B cell (primary cell): Measurements from ENCODE around the gene TPO. TPM values are rescaled to one million over a fixed set of nuclear protein-coding genes. Genes with fewer than 3 reads are reported as not detected.

ENCODE experiments used
- ATAC-seq: fragments of 200-7000 bp; cut with Tn5 transposase; one replicate; pipeline ENCODE4 v1.10.0; 2021; ENCODE audit warnings: low read depth, mild to moderate bottlenecking, moderate number of reproducible peaks, moderate library complexity
- CTCF ChIA-PET: fragments of 350-600 bp; sonication (Branson Sonifier 250); formaldehyde crosslinking; loops from one replicate; lab custom pipeline; 2021; ENCODE audit warnings: antibody characterized with exemption, inconsistent platforms; lab: Charles Lee
- POLR2A ChIA-PET: fragments of 350-600 bp; sonication (Branson Sonifier 250); formaldehyde crosslinking; loops from one replicate; lab custom pipeline; 2021; ENCODE audit warnings: antibody characterized with exemption; lab: Charles Lee
- DNase-seq: peaks from one replicate; pipeline ENCODE4 v3.0.0; 2013
- H2AFZ ChIP-seq: 2 replicates; pipeline ENCODE4 v1.6.1; 2012; ENCODE audit warnings: mild to moderate bottlenecking, low read depth, low read length; ENCODE audit not compliant: insufficient read depth, poor library complexity, severe bottlenecking
- H3K27ac ChIP-seq, 2 donors: 1 replicate in 1 of 2; 2 replicates in 1 of 2; pipeline ENCODE4 v1.5.1; 2012 to 2013; ENCODE audit warnings: low read length in 2 of 2, mild to moderate bottlenecking in 2 of 2, moderate library complexity in 1 of 2
- H3K27me3 ChIP-seq, 4 experiments: fragments of 200-600 bp in 1 of 4; sonication (generic) in 1 of 4; replicated peaks in 1 of 4; 1 replicate in 2 of 4; 2 replicates in 2 of 4; pipeline versions ENCODE4 v1.6.1 to v1.7.0; 2013 to 2016; ENCODE audit warnings: low read length in 3 of 4, mild to moderate bottlenecking in 2 of 4, mixed read lengths in 1 of 4, moderate library complexity in 1 of 4; ENCODE audit not compliant: insufficient read depth in 4 of 4, control insufficient read depth in 3 of 4; ENCODE audit errors: control extremely low read depth in 1 of 4
- H3K36me3 ChIP-seq, 2 experiments: replicated peaks in 1 of 2; 1 replicate in 1 of 2; 2 replicates in 1 of 2; pipeline versions ENCODE4 v1.6.1 to v1.7.1; 2013; ENCODE audit warnings: low read length in 1 of 2; ENCODE audit not compliant: insufficient read depth in 2 of 2, control insufficient read depth in 1 of 2; ENCODE audit errors: control extremely low read depth in 1 of 2, extremely low read depth in 1 of 2
- H3K4me1 ChIP-seq, 2 donors: fragments of 200-600 bp in 1 of 2; sonication (generic) in 1 of 2; 1 replicate in 1 of 2; 2 replicates in 1 of 2; pipeline versions ENCODE4 v1.5.1 to v1.6.1; 2013 to 2017; ENCODE audit warnings: low read length in 2 of 2; ENCODE audit not compliant: control insufficient read depth in 2 of 2, insufficient read depth in 2 of 2
- H3K4me2 ChIP-seq: replicated peaks from 2 replicates; pipeline ENCODE3; 2012; ENCODE audit warnings: mild to moderate bottlenecking, low read depth, low read length; ENCODE audit not compliant: poor library complexity, severe bottlenecking
- H3K4me3 ChIP-seq, 5 experiments: fragments of 200-600 bp in 1 of 5; sonication (generic) in 1 of 5; 1 replicate in 3 of 5; 2 replicates in 2 of 5; pipeline versions ENCODE4 v1.5.1 to v1.7.0; 2011 to 2016; ENCODE audit warnings: low read length in 4 of 5, mild to moderate bottlenecking in 4 of 5, low read depth in 2 of 5, control low read depth in 1 of 5, moderate library complexity in 1 of 5; ENCODE audit not compliant: insufficient read depth in 1 of 5; ENCODE audit errors: control extremely low read depth in 1 of 5, extremely low read depth in 1 of 5
- H3K79me2 ChIP-seq: fragments of 200-600 bp; sonication (generic); one replicate; pipeline ENCODE4 v1.6.0; 2016; ENCODE audit warnings: low read length; ENCODE audit not compliant: control insufficient read depth, insufficient read depth
- H3K9ac ChIP-seq: fragments of 200-600 bp; sonication (generic); 2 replicates; pipeline ENCODE4 v1.6.1; 2017; ENCODE audit warnings: mild to moderate bottlenecking, low read length, moderate library complexity
- H3K9me3 ChIP-seq, 3 donors: one replicate each; pipeline versions ENCODE4 v1.6.1 to v1.7.1; 2013; ENCODE audit warnings: low read length in 2 of 3; ENCODE audit not compliant: control insufficient read depth in 2 of 3, insufficient read depth in 1 of 3; ENCODE audit errors: control extremely low read depth in 1 of 3
- H4K20me1 ChIP-seq: 2 replicates; pipeline ENCODE4 v1.6.0; 2012; ENCODE audit warnings: mild to moderate bottlenecking, low read length; ENCODE audit not compliant: insufficient read depth, control insufficient read depth, poor library complexity, severe bottlenecking
- H3K27ac Mint-ChIP-seq: one replicate; pipeline ENCODE4 v1.8.0; 2021; ENCODE audit warnings: mixed read lengths
- H3K27me3 Mint-ChIP-seq: one replicate; pipeline ENCODE4 v1.8.0; 2021; ENCODE audit warnings: mixed read lengths
- H3K4me1 Mint-ChIP-seq: one replicate; pipeline ENCODE4 v1.8.0; 2021; ENCODE audit warnings: mixed read lengths
- H3K4me3 Mint-ChIP-seq: one replicate; pipeline ENCODE4 v1.8.0; 2021; ENCODE audit warnings: mixed read lengths
- H3K9me3 Mint-ChIP-seq: one replicate; pipeline ENCODE4 v1.8.0; 2022; ENCODE audit warnings: mixed read lengths; ENCODE audit not compliant: insufficient read depth
- EZH2 ChIP-seq: IDR thresholded peaks from 2 replicates; pipeline ENCODE4 v1.6.1; 2012; ENCODE audit warnings: borderline replicate concordance, low read depth, mild to moderate bottlenecking, moderate library complexity, low read length; ENCODE audit not compliant: insufficient read depth, poor library complexity, severe bottlenecking
- WGBS: methylation state at CpG from one replicate; pipeline ENCODE4 v1.1.5; 2013; ENCODE audit warnings: missing lambda C conversion rate; ENCODE audit not compliant: insufficient coverage; 5-methylcytosine and 5-hydroxymethylcytosine counted together
- intact Hi-C: fragments of 100-400 bp; cut with micrococcal nuclease; formaldehyde crosslinking; loops from one replicate; pipeline ENCODE4 v1.10.0; 2022
- polyA plus RNA-seq: library from polyadenylated mRNA; depleted of rRNA; stranded (reverse); fragments of >200 nt; gene quantifications from 2 replicates; pipeline ENCODE4 v1.2.3, GENCODE V29; 2012
- total RNA-seq, 2 donors: library from RNA; stranded (reverse); fragments of 120-200 nt in 1 of 2; gene quantifications; 1 replicate in 1 of 2; 2 replicates in 1 of 2; pipeline versions ENCODE4 v1.2.3 to v1.2.4, GENCODE V29; 2013 to 2022
- TF ChIP-seq, protein P1 (sequence below): fragments of 200-600 bp; IDR thresholded peaks from one replicate; pipeline ENCODE4 v1.8.0; 2022; ENCODE audit warnings: antibody characterized with exemption, mild to moderate bottlenecking

The TPO gene
- total and polyA plus RNA-seq, 2 donors (not counting 1 experiment from before 2014, with no cell fraction given) = not detected

DNA sequence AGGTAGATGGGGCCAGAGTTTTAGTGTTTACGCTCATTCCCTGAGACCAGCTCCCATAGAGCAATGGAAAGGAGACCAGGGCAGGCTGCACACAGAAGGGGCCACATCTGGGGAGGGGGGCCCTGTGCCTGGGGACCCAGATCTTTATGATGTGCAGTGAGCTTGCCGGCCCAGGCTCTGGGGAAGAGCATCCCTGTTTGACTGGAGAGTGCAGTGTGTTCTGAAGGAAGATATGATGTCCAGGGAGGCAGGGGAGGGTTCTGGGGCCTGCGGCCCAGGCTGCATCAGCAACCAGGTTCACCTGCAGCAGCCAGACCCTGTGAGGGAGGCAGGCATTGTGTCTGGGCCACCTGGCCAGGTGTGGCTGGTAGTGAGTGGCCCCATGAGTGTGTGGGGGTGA is 13.8 kb downstream of the TPO start:
- H3K27me3 ChIP-seq = no peaks in the 10 kb centered on the region
- H3K79me2 ChIP-seq = no peaks in the 10 kb centered on the region
- no peak overlapping the region for H3K4me2 ChIP-seq
- CTCF ChIA-PET = no interaction called here
- Mint-ChIP-seq H3K4me3 (no peak overlapping the region), H3K27me3 (peaks cover 9% of the 10 kb centered on the region), H3K4me1 (no peaks in the 10 kb centered on the region), H3K27ac (no peak overlapping the region), H3K9me3 (no peaks in the 10 kb centered on the region)
- POLR2A ChIA-PET = no interaction called here
- intact Hi-C loops = no loop called here
- WGBS = 93% methylated on average over 3 of the region's 3 CpGs
- ATAC-seq = no peak
- TF ChIP-seq, protein P1, sequence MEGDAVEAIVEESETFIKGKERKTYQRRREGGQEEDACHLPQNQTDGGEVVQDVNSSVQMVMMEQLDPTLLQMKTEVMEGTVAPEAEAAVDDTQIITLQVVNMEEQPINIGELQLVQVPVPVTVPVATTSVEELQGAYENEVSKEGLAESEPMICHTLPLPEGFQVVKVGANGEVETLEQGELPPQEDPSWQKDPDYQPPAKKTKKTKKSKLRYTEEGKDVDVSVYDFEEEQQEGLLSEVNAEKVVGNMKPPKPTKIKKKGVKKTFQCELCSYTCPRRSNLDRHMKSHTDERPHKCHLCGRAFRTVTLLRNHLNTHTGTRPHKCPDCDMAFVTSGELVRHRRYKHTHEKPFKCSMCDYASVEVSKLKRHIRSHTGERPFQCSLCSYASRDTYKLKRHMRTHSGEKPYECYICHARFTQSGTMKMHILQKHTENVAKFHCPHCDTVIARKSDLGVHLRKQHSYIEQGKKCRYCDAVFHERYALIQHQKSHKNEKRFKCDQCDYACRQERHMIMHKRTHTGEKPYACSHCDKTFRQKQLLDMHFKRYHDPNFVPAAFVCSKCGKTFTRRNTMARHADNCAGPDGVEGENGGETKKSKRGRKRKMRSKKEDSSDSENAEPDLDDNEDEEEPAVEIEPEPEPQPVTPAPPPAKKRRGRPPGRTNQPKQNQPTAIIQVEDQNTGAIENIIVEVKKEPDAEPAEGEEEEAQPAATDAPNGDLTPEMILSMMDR = no peak
- no peak for TF ChIP-seq EZH2
- H3K9ac ChIP-seq = no peak overlapping the region
- H3K27ac ChIP-seq = no peak overlapping the region
- H3K36me3 ChIP-seq = no peaks in the 10 kb centered on the region
- no peaks in the 10 kb centered on the region for H4K20me1 ChIP-seq
- DNase-seq = no peak
- H3K9me3 ChIP-seq = peaks cover 0 to 9% (median 0%) of the 10 kb centered on the region in 3 donors
- no peaks in the 10 kb centered on the region for H3K4me1 ChIP-seq
- no peak overlapping the region for H3K4me3 ChIP-seq
- no peak overlapping the region for H2AFZ ChIP-seq

DNA sequence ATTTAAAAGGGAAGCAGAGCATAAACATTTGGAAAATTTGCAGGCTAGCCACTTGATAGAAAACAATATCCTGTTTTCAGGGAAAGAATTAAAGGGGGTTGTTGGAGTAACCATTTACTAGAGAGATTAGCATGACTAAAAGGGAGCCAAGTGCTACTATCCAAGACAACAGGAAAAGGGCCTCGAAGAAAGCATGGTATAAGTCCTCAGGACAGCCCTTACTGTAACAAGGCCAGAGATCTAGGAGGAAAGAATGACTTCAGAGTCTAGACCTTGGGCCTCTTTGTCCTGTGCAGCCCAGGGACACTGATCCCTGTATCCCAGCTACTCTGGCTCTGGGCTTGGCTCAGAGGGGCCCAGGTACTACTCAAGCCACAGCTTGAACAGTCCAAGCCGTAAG is 16.6 kb downstream of the TPO start:
- Histone ChIP-seq H2AFZ (no peak overlapping the region), H3K9ac (no peak overlapping the region), H4K20me1 (no peaks in the 10 kb centered on the region), H3K27ac (no peak overlapping the region), H3K9me3 (peaks cover 0 to 9% (median 0%) of the 10 kb centered on the region in 3 donors), H3K79me2 (no peaks in the 10 kb centered on the region), H3K27me3 (no peaks in the 10 kb centered on the region), H3K36me3 (no peaks in the 10 kb centered on the region), H3K4me2 (no peak overlapping the region), H3K4me3 (no peak overlapping the region), H3K4me1 (no peaks in the 10 kb centered on the region)
- ChIA-PET CTCF (no interaction called here), POLR2A (no interaction called here)
- ATAC-seq (no peak), DNase-seq (no peak)
- H3K4me1 Mint-ChIP-seq = no peaks in the 10 kb centered on the region
- H3K27me3 Mint-ChIP-seq = peaks cover 3% of the 10 kb centered on the region
- H3K9me3 Mint-ChIP-seq = no peaks in the 10 kb centered on the region
- no peak overlapping the region for H3K27ac Mint-ChIP-seq
- intact Hi-C loops = no loop called here
- no peak overlapping the region for H3K4me3 Mint-ChIP-seq
- 44% methylated on average over 1 of the region's 2 CpGs for WGBS
- TF ChIP-seq EZH2 = no peak
- TF ChIP-seq, protein P1 = no peak
